ENCODE measurements around the gene SDK1.

DNA sequence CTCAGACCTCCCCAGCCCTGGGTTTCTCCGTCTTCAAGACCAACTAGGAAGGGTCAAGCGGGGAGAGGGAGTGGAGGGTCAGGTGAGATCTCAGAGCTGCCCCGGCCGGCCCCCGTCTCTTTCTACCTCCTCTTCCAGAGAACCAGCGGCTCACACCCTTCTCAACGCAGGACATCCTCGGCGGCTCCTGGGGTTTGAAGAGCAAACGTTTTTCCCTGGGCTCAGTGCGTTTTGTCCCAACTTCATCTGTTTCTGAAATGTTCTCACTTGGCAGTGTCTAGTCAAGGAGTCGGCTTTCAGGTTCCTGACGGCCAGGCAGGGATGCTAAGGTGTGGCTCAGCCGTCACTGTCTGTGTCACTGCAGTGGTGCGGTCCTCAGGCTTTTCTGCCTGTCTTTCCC, 964.6 kb downstream of the SDK1 start:
- TF ChIP-seq RFX5 (IDR thresholded peaks at IDR 0.05; ENCODE audit: low read depth, low read length): no peak
- no peak for TF ChIP-seq CHD4 (IDR thresholded peaks at IDR 0.05)
- no peak for TF ChIP-seq SMAD1 (IDR thresholded peaks at IDR 0.05; ENCODE audit: low read depth, partially characterized antibody)
- TF ChIP-seq, protein P1, sequence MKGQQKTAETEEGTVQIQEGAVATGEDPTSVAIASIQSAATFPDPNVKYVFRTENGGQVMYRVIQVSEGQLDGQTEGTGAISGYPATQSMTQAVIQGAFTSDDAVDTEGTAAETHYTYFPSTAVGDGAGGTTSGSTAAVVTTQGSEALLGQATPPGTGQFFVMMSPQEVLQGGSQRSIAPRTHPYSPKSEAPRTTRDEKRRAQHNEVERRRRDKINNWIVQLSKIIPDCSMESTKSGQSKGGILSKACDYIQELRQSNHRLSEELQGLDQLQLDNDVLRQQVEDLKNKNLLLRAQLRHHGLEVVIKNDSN (IDR thresholded peaks at IDR 0.05; ENCODE audit: borderline replicate concordance, extremely low read length, insufficient read depth, low read depth, low read length): no peak
- no peak for TF ChIP-seq TAF1 (IDR thresholded peaks at IDR 0.05; ENCODE audit: borderline replicate concordance, low read depth, low read length)
- TF ChIP-seq, protein P2, sequence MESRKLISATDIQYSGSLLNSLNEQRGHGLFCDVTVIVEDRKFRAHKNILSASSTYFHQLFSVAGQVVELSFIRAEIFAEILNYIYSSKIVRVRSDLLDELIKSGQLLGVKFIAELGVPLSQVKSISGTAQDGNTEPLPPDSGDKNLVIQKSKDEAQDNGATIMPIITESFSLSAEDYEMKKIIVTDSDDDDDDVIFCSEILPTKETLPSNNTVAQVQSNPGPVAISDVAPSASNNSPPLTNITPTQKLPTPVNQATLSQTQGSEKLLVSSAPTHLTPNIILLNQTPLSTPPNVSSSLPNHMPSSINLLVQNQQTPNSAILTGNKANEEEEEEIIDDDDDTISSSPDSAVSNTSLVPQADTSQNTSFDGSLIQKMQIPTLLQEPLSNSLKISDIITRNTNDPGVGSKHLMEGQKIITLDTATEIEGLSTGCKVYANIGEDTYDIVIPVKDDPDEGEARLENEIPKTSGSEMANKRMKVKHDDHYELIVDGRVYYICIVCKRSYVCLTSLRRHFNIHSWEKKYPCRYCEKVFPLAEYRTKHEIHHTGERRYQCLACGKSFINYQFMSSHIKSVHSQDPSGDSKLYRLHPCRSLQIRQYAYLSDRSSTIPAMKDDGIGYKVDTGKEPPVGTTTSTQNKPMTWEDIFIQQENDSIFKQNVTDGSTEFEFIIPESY (IDR thresholded peaks at IDR 0.05): no peak
- TF ChIP-seq, protein P3, sequence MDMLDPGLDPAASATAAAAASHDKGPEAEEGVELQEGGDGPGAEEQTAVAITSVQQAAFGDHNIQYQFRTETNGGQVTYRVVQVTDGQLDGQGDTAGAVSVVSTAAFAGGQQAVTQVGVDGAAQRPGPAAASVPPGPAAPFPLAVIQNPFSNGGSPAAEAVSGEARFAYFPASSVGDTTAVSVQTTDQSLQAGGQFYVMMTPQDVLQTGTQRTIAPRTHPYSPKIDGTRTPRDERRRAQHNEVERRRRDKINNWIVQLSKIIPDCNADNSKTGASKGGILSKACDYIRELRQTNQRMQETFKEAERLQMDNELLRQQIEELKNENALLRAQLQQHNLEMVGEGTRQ (IDR thresholded peaks at IDR 0.05; ENCODE audit: borderline replicate concordance, low read depth, low read length): no peak

Measured in GM12878 (cell line).